HG03159 (cell line): ENCODE measurements around the gene PGM1.
"Not testable (repeated sequence)": the region's sequence is repeated elsewhere in the genome, so short reads cannot be mapped to it uniquely, and the experiment has no call there.

Experiments used
- ATAC-seq: cut with Tn5 transposase; IDR thresholded peaks from one replicate; pipeline ENCODE4 v1.9.1; 2021; ENCODE audit warnings: mild to moderate bottlenecking, moderate library complexity; ENCODE audit not compliant: unreplicated experiment

Gene PGM1

GRCh38 chr1:63593303-63593885 is at the start of gene PGM1:
Gene PGM1, plus strand, starts transcription at chr1:63593411. Its CDS starts 78 bp downstream, at chr1:63593489.
- peak; percentile 83 for ATAC-seq

GRCh38 chr1:63545780-63546179 is 47.4 kb upstream of the PGM1 start:
- ATAC-seq, result no peak

DNA sequence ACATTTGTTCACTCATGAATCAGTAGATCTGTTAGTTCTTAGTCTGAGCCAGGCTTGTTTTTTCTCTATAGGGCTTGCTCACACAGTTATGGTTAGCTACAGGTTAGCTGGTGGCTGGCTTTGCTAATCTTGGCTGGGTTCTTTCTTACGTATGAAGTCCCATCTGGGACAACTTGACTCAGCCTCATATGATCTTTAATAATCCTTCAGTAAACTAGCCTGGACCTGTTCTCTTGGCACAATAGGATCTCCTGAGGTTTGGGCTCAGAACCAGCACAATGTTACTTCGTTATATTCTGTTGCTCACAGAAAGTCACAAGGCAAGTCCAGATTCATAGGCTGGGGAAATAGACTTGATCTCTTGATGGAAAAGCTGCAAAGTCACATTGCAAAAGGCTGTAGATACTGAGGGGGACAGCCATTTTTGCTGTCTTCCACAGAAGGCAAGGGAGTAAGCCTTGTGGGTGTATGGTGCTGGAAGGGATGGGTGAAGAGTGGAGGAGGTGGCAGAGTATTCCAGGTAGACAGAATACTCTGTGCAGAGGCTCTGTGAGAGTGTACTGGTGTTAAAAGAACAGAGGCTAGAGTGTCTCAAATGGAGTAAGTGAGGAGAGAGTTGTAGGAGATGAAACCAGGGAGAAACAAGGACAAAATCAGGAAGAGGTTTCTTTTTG is 45.5 kb upstream of the PGM1 start:
- ATAC-seq, result no peak

GRCh38 chr1:63548303-63548702 is 44.9 kb upstream of the PGM1 start:
- no peak for ATAC-seq

DNA sequence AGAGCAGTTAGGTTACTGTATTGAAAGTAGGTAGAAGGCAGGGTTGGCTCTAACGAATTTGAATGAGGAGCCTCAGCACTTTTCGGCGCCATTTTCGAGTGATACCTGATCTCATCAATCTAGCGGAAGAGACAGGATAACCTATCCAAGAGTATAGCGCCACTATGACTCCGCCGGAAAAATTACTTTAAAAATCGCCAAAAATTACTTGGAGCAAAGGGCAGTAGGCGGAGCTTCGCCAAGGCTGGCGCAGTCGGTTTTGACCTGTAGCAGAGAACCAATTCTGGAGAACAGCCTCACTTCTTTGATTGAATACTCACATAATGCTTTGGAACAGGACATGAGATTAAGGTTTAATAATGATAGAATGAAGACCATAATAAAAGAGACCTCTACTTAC is 44.3 kb upstream of the PGM1 start:
- no peak for ATAC-seq

DNA sequence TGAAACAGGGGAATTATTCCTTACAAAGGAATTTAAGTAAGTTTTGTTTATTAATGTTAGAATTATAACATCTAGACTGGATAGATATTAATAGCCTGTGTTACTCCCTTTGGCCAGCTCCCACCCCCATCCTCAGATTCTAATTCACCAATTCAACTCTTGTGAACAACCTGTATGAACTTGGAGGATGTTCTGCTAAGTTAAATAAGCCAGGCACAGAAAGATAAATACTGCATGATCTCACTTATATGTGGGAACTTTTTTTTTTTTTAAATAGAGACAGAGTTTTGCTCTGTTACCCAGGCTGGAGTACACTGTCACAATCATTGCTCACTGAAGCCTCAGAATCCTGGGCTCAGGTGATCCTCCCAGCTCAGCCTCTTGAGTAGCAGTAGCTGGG is 37.7 kb upstream of the PGM1 start:
- no peak for ATAC-seq

GRCh38 chr1:63557365-63557987 is 35.7 kb upstream of the PGM1 start:
- ATAC-seq, result peak; percentile 49

GRCh38 chr1:63559357-63559756 is 33.9 kb upstream of the PGM1 start:
- ATAC-seq, result no peak

GRCh38 chr1:63563745-63564144 is 29.5 kb upstream of the PGM1 start:
- no peak for ATAC-seq

DNA sequence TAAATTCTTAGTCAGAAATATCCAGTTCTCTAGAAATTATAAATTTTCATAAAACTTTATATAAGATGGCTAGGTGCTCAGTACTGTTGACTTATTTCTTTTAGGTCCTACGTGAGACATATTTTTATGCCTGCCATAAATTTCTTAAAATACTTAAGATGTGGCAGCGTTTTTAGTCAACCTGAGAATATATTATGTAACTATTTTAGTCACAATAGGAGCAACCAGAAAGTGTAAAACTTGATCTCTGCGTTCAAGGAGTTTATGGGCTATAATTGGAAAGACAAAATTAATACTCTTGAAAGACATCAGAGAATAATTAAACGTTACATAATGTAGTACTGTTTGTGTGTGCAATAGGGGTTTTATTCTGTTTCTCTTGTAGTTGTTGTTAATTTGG is 24.1 kb upstream of the PGM1 start:
- ATAC-seq, result no peak

DNA sequence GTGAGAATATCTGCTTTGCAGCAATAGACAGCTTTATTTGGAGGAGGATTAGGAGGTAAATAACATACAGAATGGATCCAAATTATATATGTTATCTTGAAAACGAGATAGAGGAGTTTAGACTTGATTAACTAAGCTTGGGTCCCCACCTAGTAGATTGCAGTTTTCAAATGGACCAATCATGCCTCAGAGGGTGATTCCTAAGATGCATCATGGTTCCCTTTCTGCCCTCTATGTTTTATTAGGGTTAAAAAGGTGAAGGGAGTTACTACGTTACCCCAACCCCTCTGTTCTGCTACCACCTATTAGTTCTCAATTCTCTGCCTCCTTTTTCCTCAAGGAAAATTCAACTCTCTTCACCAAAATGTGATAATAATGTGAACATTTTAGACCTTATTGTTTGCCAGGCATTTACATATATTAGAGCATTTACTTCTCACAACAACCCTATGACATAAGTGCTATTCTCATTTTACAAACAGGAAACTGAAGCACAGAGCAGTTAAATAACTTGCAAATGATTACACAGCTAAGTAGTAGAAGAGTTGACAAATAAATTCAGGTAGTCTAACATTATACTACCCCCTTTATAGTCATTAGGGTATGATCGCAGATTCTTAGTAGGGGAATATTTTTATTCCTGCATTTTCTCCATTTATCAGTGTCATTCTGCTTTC is 23.4 kb upstream of the PGM1 start:
- ATAC-seq, result no peak

- ATAC-seq, result not testable (repeated sequence)
Measured at GRCh38 chr1:63572686-63573085, 20.5 kb upstream of the PGM1 start.

- not testable (repeated sequence) for ATAC-seq
Measured at GRCh38 chr1:63574203-63574796, 18.9 kb upstream of the PGM1 start.

DNA sequence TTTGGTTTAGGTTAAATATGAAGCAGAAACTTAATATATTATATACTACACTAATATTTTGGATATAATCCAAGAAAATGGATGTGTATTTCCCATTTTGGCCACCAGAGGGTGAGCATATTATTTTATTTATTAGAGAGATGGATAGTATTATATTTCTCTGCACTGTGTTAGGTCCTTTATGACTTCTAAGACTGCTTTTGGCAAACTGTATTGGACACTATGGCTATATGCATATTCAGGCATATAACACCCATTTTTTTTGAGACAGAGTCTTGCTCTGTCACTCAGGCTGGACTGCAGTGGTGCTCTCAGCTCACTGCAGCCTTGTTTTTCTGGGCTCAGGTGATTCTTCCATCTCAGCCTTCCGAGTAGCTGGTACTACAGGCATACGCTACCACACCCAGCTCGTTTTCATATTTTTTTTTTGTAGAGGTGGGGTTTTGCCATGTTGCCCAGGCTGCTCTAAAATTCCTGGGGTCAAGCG is 17.8 kb upstream of the PGM1 start:
- ATAC-seq, result peak; percentile 56

GRCh38 chr1:63586326-63586725 is 6.9 kb upstream of the PGM1 start:
- not testable (repeated sequence) for ATAC-seq

DNA sequence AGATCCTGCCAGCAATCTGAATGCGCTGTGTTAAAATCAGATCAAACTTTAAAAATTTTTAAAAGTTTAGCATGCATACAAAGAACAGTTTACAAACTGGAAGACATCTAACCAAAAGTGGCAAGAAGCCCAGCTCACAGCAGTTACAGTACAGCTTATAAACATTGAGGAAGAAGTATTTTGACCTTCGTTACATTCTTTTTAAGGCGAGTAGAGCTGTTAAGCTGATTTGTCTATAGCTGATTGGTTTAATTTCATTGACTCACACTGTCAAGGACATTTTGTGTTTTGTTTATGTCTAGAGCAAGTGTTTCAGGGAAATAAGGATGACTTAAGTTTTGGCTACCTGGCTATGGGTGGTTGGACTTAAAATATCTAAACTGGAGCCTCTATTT is 3.0 kb upstream of the PGM1 start:
- no peak for ATAC-seq

DNA sequence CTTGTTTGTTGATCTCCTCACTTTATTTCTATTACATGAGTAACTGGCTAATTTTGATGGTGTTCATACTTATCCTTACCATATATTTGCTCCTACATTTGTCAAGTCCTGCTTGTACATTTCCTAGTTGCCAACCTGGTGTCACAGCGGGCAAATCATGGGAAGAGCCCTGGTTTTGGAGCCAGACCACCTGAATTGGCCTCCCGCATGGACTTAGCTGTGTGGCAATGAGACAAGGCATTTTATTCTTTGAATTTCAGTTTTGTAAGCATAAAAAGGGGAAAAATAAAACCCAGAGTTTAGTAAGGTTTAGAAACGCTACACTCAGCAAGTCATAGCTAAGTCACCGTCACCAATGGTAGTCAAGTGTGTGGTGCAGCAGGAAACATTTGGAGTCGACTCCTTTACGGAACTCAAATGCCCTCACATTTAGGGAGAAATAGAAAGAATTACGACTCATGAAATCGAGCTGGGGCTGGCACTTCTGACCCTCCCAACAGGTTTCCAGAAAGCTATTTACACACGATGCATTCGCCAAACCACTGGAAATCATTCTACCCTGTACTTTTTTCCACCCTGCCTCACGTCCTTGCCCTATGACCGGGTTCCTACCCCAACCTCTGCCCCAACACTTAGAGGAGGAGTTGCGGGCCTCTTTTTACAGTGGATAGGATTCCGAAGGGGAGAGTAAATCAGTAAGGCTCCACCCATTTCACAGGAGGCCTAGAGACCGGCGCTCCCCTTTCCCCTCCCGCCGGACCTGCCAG is 492 bp upstream of the PGM1 start:
- no peak for ATAC-seq

GRCh38 chr1:63593886-63594605 is 835 bp downstream of the PGM1 start:
- ATAC-seq, result peak; percentile 59

- no peak for ATAC-seq
Measured at GRCh38 chr1:63595435-63595834, 2.2 kb downstream of the PGM1 start.

GRCh38 chr1:63599799-63600198 is 6.6 kb downstream of the PGM1 start:
- no peak for ATAC-seq
